H9 (cell line): Measurements from ENCODE around the gene NKX6-2. TPM values are rescaled to one million over a fixed set of nuclear protein-coding genes. Genes with fewer than 3 reads are reported as not detected.

Experiments used
- DNase-seq: peaks from one replicate; pipeline ENCODE4 v3.0.0-alpha.2; 2017
- H2AFZ ChIP-seq: one replicate; pipeline ENCODE4 v1.6.1; 2013; ENCODE audit warnings: mild to moderate bottlenecking, low read length, control low read depth, moderate library complexity
- H2AK5ac ChIP-seq: 2 replicates; pipeline ENCODE4 v1.6.1; 2013; ENCODE audit warnings: low read length, control low read depth, mixed read lengths; ENCODE audit not compliant: insufficient read length
- H2BK120ac ChIP-seq: one replicate; pipeline ENCODE4 v1.6.1; 2013; ENCODE audit warnings: low read depth, mild to moderate bottlenecking, low read length, control low read depth, inconsistent platforms; ENCODE audit not compliant: poor library complexity, severe bottlenecking
- H2BK12ac ChIP-seq: 2 replicates; pipeline ENCODE4 v1.6.1; 2013; ENCODE audit warnings: low read length, control low read depth, mixed read lengths, low read depth; ENCODE audit not compliant: insufficient read length
- H2BK15ac ChIP-seq: 2 replicates; pipeline ENCODE4 v1.6.1; 2013; ENCODE audit warnings: low read depth, low read length, control low read depth
- H2BK20ac ChIP-seq: one replicate; pipeline ENCODE4 v1.6.1; 2013; ENCODE audit warnings: low read depth, mild to moderate bottlenecking, low read length, control low read depth, inconsistent platforms; ENCODE audit not compliant: poor library complexity, severe bottlenecking
- H2BK5ac ChIP-seq: 2 replicates; pipeline ENCODE4 v1.6.1; 2013; ENCODE audit warnings: low read length, control low read depth, mixed read lengths; ENCODE audit not compliant: insufficient read length
- H3K14ac ChIP-seq: 2 replicates; pipeline ENCODE4 v1.6.1; 2013; ENCODE audit warnings: low read length, control low read depth; ENCODE audit not compliant: insufficient read depth
- H3K18ac ChIP-seq: 2 replicates; pipeline ENCODE4 v1.6.1; 2013; ENCODE audit warnings: low read depth, mild to moderate bottlenecking, mixed read lengths, low read length, control low read depth; ENCODE audit not compliant: insufficient read length
- H3K23ac ChIP-seq: 2 replicates; pipeline ENCODE4 v1.6.1; 2013; ENCODE audit warnings: low read length, control low read depth, mixed read lengths, low read depth; ENCODE audit not compliant: insufficient read length
- H3K23me2 ChIP-seq: 2 replicates; pipeline ENCODE4 v1.6.1; 2013; ENCODE audit warnings: low read depth, mild to moderate bottlenecking, mixed read lengths, low read length, control low read depth; ENCODE audit not compliant: insufficient read length, poor library complexity, severe bottlenecking
- H3K27ac ChIP-seq: 2 replicates; pipeline ENCODE4 v1.5.1; 2013; ENCODE audit warnings: low read length, control low read depth, mixed read lengths, low read depth; ENCODE audit not compliant: insufficient read length
- H3K27me3 ChIP-seq: 2 replicates; pipeline ENCODE4 v1.6.1; 2013; ENCODE audit warnings: low read length, control low read depth, inconsistent platforms; ENCODE audit not compliant: insufficient read depth
- H3K4ac ChIP-seq: 2 replicates; pipeline ENCODE4 v1.6.1; 2013; ENCODE audit warnings: low read depth, mild to moderate bottlenecking, control low read depth, inconsistent platforms, low read length, moderate library complexity
- H3K4me1 ChIP-seq: 2 replicates; pipeline ENCODE4 v1.6.1; 2013; ENCODE audit warnings: low read length, control low read depth, inconsistent platforms; ENCODE audit not compliant: insufficient read depth
- H3K4me2 ChIP-seq: 2 replicates; pipeline ENCODE4 v1.6.1; 2013; ENCODE audit warnings: low read length, control low read depth, mixed read lengths; ENCODE audit not compliant: insufficient read length, insufficient read depth
- H3K56ac ChIP-seq: 2 replicates; pipeline ENCODE4 v1.6.1; 2013; ENCODE audit warnings: low read depth, mild to moderate bottlenecking, mixed read lengths, low read length, control low read depth; ENCODE audit not compliant: insufficient read length
- H3K79me1 ChIP-seq: 2 replicates; pipeline ENCODE4 v1.6.1; 2013; ENCODE audit warnings: low read depth, mild to moderate bottlenecking, moderate library complexity, low read length, control low read depth, inconsistent platforms; ENCODE audit not compliant: insufficient read depth, poor library complexity, severe bottlenecking
- H3K79me2 ChIP-seq: 2 replicates; pipeline ENCODE4 v1.6.1; 2013; ENCODE audit warnings: low read length, control low read depth, inconsistent platforms; ENCODE audit not compliant: insufficient read depth
- H3K9ac ChIP-seq: 2 replicates; pipeline ENCODE4 v1.6.1; 2013; ENCODE audit warnings: low read length, control low read depth, mixed read lengths; ENCODE audit not compliant: insufficient read length; ENCODE audit errors: extremely low read depth
- H3K9me3 ChIP-seq: one replicate; pipeline ENCODE4 v1.6.1; 2013; ENCODE audit warnings: low read depth, low read length, inconsistent platforms; ENCODE audit not compliant: control insufficient read depth
- H3T11ph ChIP-seq: one replicate; pipeline ENCODE4 v1.6.1; 2013; ENCODE audit warnings: mild to moderate bottlenecking, low read length, control low read depth, inconsistent platforms
- H4K20me1 ChIP-seq: one replicate; pipeline ENCODE4 v1.6.1; 2013; ENCODE audit not compliant: control insufficient read depth, insufficient read length, insufficient read depth
- H4K5ac ChIP-seq: 2 replicates; pipeline ENCODE4 v1.6.1; 2013; ENCODE audit warnings: low read depth, mild to moderate bottlenecking, mixed read lengths, low read length, control low read depth; ENCODE audit not compliant: insufficient read length
- H4K8ac ChIP-seq: replicated peaks from 2 replicates; pipeline ENCODE4 v1.6.1; 2013; ENCODE audit warnings: low read length, control low read depth, mixed read lengths, low read depth; ENCODE audit not compliant: insufficient read length
- H4K91ac ChIP-seq: 2 replicates; pipeline ENCODE4 v1.6.1; 2013; ENCODE audit warnings: low read depth, mild to moderate bottlenecking, moderate library complexity, mixed read lengths, low read length, control low read depth; ENCODE audit not compliant: insufficient read length
- H3K27ac Mint-ChIP-seq, 3 experiments: 2 replicates in 2 of 3; 3 replicates in 1 of 3; pipeline ENCODE4 v1.8.0; 2020 to 2021; ENCODE audit warnings: mixed read lengths in 3 of 3, mild to moderate bottlenecking in 1 of 3, moderate library complexity in 1 of 3
- H3K27me3 Mint-ChIP-seq: 2 replicates; pipeline ENCODE4 v1.8.0; 2021; ENCODE audit warnings: low read depth, mild to moderate bottlenecking, moderate library complexity, mixed read lengths
- H3K36me3 Mint-ChIP-seq, 3 experiments: 2 replicates in 2 of 3; 3 replicates in 1 of 3; pipeline ENCODE4 v1.8.0; 2020 to 2021; ENCODE audit warnings: low read depth in 3 of 3, mixed read lengths in 3 of 3; ENCODE audit not compliant: insufficient read depth in 1 of 3
- H3K4me1 Mint-ChIP-seq, 2 experiments: 2 replicates each; pipeline ENCODE4 v1.8.0; 2020; ENCODE audit warnings: mixed read lengths in 2 of 2
- H3K4me3 Mint-ChIP-seq, 2 experiments: 2 replicates in 1 of 2; 3 replicates in 1 of 2; pipeline ENCODE4 v1.8.0; 2020 to 2021; ENCODE audit warnings: mild to moderate bottlenecking in 2 of 2, mixed read lengths in 2 of 2, moderate library complexity in 1 of 2
- H3K9me3 Mint-ChIP-seq, 2 experiments: 2 replicates in 1 of 2; 3 replicates in 1 of 2; pipeline ENCODE4 v1.8.0; 2020; ENCODE audit warnings: mild to moderate bottlenecking in 2 of 2, mixed read lengths in 2 of 2, moderate library complexity in 1 of 2
- WGBS: extraction: QIAGEN DNeasy Blood & Tissue Kit; methylation state at CpG from one replicate; pipeline ENCODE4 v1.1.7; 2013; ENCODE audit warnings: missing lambda C conversion rate, low lambda C conversion rate, mixed read lengths; ENCODE audit not compliant: insufficient read length; ENCODE audit errors: extremely low coverage; 5-methylcytosine and 5-hydroxymethylcytosine counted together
- total RNA-seq: library from RNA; stranded (reverse); gene quantifications from 2 replicates; pipeline ENCODE4 v1.2.1, GENCODE V29; 2021
- TF ChIP-seq, protein P1 (sequence below): fragments of 200-600 bp; sonication (generic); conservative IDR thresholded peaks from 3 replicates; pipeline ENCODE4 v1.8.0; 2021; ENCODE audit warnings: antibody characterized with exemption, mild to moderate bottlenecking

The NKX6-2 gene
- total RNA-seq, 1 experiment from 2014 or later = 0.13 TPM

DNA sequence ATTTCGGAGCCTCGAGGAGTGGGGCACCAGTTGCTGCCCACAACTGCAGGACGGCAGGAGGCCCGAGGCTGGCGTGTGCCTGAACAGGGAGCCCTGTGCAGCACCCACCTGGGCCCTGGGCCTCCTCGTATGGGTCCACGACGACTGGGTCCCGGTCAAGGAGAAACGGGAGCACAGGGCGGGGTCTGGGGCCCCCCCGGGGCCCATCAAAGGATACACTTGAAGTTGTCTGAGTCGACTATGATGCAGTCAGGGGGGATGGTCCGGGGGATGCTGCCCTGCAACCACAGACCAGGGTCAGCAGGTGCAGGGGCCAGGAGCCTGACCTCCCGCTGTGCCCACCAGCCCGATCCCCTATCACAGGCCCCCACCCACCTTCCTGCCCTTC lies 28.5 kb upstream of the NKX6-2 start:
- H3K18ac ChIP-seq = no peak overlapping the region
- no peak for DNase-seq
- no peaks in the 10 kb centered on the region for H4K20me1 ChIP-seq
- TF ChIP-seq, protein P1, sequence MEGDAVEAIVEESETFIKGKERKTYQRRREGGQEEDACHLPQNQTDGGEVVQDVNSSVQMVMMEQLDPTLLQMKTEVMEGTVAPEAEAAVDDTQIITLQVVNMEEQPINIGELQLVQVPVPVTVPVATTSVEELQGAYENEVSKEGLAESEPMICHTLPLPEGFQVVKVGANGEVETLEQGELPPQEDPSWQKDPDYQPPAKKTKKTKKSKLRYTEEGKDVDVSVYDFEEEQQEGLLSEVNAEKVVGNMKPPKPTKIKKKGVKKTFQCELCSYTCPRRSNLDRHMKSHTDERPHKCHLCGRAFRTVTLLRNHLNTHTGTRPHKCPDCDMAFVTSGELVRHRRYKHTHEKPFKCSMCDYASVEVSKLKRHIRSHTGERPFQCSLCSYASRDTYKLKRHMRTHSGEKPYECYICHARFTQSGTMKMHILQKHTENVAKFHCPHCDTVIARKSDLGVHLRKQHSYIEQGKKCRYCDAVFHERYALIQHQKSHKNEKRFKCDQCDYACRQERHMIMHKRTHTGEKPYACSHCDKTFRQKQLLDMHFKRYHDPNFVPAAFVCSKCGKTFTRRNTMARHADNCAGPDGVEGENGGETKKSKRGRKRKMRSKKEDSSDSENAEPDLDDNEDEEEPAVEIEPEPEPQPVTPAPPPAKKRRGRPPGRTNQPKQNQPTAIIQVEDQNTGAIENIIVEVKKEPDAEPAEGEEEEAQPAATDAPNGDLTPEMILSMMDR = no peak
- no peak overlapping the region for H3K23ac ChIP-seq
- no peaks in the 10 kb centered on the region for H3K4me1 ChIP-seq
- Mint-ChIP-seq H3K36me3 (no peaks in the 10 kb centered on the region; a peak in 1 of 7 replicates), H3K4me3 (no peak overlapping the region), H3K27me3 (peaks cover 6% of the 10 kb centered on the region), H3K27ac (no peak overlapping the region), H3K4me1 (no peaks in the 10 kb centered on the region), H3K9me3 (peaks cover 3 to 7% of the 10 kb centered on the region in 2 experiments; a peak in 3 of 5 replicates)
- H3K4me2 ChIP-seq = no peak overlapping the region
- WGBS = no CpG with 5 or more reads among the region's 16 CpGs
- no peaks in the 10 kb centered on the region for H3K79me2 ChIP-seq
- no peaks in the 10 kb centered on the region for H3K23me2 ChIP-seq
- H3K27me3 ChIP-seq = no peaks in the 10 kb centered on the region
- H2BK15ac ChIP-seq = no peak overlapping the region
- H4K91ac ChIP-seq = no peak overlapping the region
- no peak overlapping the region for H3K14ac ChIP-seq
- no peak overlapping the region for H2BK20ac ChIP-seq
- H3K4ac ChIP-seq = no peak overlapping the region
- H3K79me1 ChIP-seq = no peaks in the 10 kb centered on the region
- H3K9ac ChIP-seq = no peak overlapping the region
- H2AFZ ChIP-seq = no peak overlapping the region
- no peak overlapping the region for H3K27ac ChIP-seq
- H3K56ac ChIP-seq = no peak overlapping the region
- H2AK5ac ChIP-seq = no peak overlapping the region
- H4K8ac ChIP-seq = no peak overlapping the region
- H2BK120ac ChIP-seq = no peak overlapping the region
- no peak overlapping the region for H2BK5ac ChIP-seq
- no peak overlapping the region for H4K5ac ChIP-seq
- no peak overlapping the region for H3T11ph ChIP-seq
- H3K9me3 ChIP-seq = no peaks in the 10 kb centered on the region
- H2BK12ac ChIP-seq = no peak overlapping the region
